Panc1 (cell line): Measurements from ENCODE around the gene APP. TPM values are rescaled to one million over a fixed set of nuclear protein-coding genes. Genes with fewer than 3 reads are reported as not detected.

Experiments used
- ATAC-seq: fragments of 200-7000 bp; cut with Tn5 transposase; 2 replicates; pipeline ENCODE4 v1.9.1; 2020; ENCODE audit warnings: mild to moderate bottlenecking, moderate library complexity
- BruUV-seq: library from RNA; stranded (reverse); fragments of 400-500 nt; replicated peaks from 2 replicates; lab custom pipeline; 2021; lab: Mats Ljungman, UMichigan
- CTCF ChIA-PET: fragments of 300-600 bp; sonication (Branson Sonifier 250); formaldehyde crosslinking; loops from one replicate; lab custom pipeline; 2022; ENCODE audit warnings: antibody characterized with exemption; lab: Charles Lee
- POLR2A ChIA-PET: fragments of 300-600 bp; sonication (Branson Sonifier 250); formaldehyde crosslinking; loops from one replicate; lab custom pipeline; 2022; ENCODE audit warnings: antibody characterized with exemption; lab: Charles Lee
- DNase-seq: peaks from one replicate; pipeline ENCODE4 v3.0.0-alpha.2; 2010; ENCODE audit warnings: low read depth, low spot score
- H3K27ac ChIP-seq: 2 replicates; pipeline ENCODE4 v1.5.1; 2011; ENCODE audit warnings: mild to moderate bottlenecking, low read length, inconsistent platforms
- H3K27me3 ChIP-seq: fragments of 200-500 bp; sonication (Bioruptor generic); 2 replicates; pipeline ENCODE4 v1.6.0; 2014; ENCODE audit warnings: low read length, inconsistent platforms; ENCODE audit not compliant: control insufficient read depth, insufficient read depth
- H3K36me3 ChIP-seq: fragments of 200-500 bp; sonication (Bioruptor generic); 2 replicates; pipeline ENCODE4 v1.5.1; 2014; ENCODE audit warnings: inconsistent platforms, mild to moderate bottlenecking, low read length, moderate library complexity; ENCODE audit not compliant: control insufficient read depth, insufficient read depth
- H3K4me1 ChIP-seq: 2 replicates; pipeline ENCODE4 v1.5.1; 2011; ENCODE audit warnings: inconsistent platforms, mild to moderate bottlenecking, low read length, moderate library complexity; ENCODE audit not compliant: control insufficient read depth, insufficient read depth
- H3K4me3 ChIP-seq, 2 experiments: 2 replicates each; pipeline ENCODE4 v1.5.1; 2011 to 2012; ENCODE audit warnings: low read depth in 2 of 2, low read length in 2 of 2, mild to moderate bottlenecking in 2 of 2, inconsistent platforms in 1 of 2, moderate library complexity in 1 of 2
- H3K9me3 ChIP-seq: fragments of 200-500 bp; sonication (Bioruptor generic); 2 replicates; pipeline ENCODE4 v1.5.1; 2014; ENCODE audit warnings: low read depth, mild to moderate bottlenecking, inconsistent platforms, low read length, moderate library complexity; ENCODE audit not compliant: control insufficient read depth, insufficient read depth
- CTCF ChIP-seq: fragments of 450-650 bp; IDR thresholded peaks from 2 replicates; pipeline ENCODE4 v1.5.1; 2017; ENCODE audit warnings: mild to moderate bottlenecking
- POLR2AphosphoS5 ChIP-seq: IDR thresholded peaks from 2 replicates; pipeline ENCODE4 v1.6.1; 2012; ENCODE audit warnings: mild to moderate bottlenecking, low read depth, low read length, moderate library complexity
- REST ChIP-seq, 2 experiments: IDR thresholded peaks; 2 replicates each; pipeline ENCODE4 v1.6.1; 2011 to 2012; ENCODE audit warnings: low read depth in 2 of 2, control low read depth in 1 of 2, low read length in 1 of 2, mild to moderate bottlenecking in 1 of 2, moderate library complexity in 1 of 2; ENCODE audit not compliant: insufficient read depth in 1 of 2
- SIN3A ChIP-seq: IDR thresholded peaks from 2 replicates; pipeline ENCODE4 v1.6.1; 2012; ENCODE audit warnings: low read depth, mild to moderate bottlenecking, low read length, moderate library complexity, borderline replicate concordance; ENCODE audit not compliant: insufficient read depth
- TCF7L2 ChIP-seq: IDR thresholded peaks from 2 replicates; pipeline ENCODE4 v1.6.1; 2011; ENCODE audit warnings: mild to moderate bottlenecking, low read depth, low read length, inconsistent platforms
- in situ Hi-C: cut with HindIII; loops from 2 replicates; pipeline ENCODE4 v1.10.0; 2016; ENCODE audit warnings: low sequenced_read_pairs, low pct_unique_long_range_greater_than_20kb
- intact Hi-C: fragments of 100-400 bp; cut with micrococcal nuclease; formaldehyde crosslinking; loops from one replicate; pipeline ENCODE4 v1.10.0; 2022; ENCODE audit not compliant: unreplicated experiment
- total RNA-seq: library from RNA; stranded (reverse); gene quantifications from one replicate; pipeline ENCODE4 v1.2.1, GENCODE V29; 2021; ENCODE audit not compliant: unreplicated experiment

APP gene
- total RNA-seq, 1 experiment from 2014 or later = 542 TPM

- no peak for DNase-seq
- ChIA-PET POLR2A (interaction anchor here (1.2 kb wide), 1 partner anchor 8 kb away, joined by 3 read pairs; no protein-coding TSS in a partner anchor), CTCF (no interaction called here)
- Histone ChIP-seq H3K4me3 (no peak overlapping the region), H3K36me3 (peaks cover 14% of the 10 kb centered on the region), H3K9me3 (no peaks in the 10 kb centered on the region), H3K4me1 (no peaks in the 10 kb centered on the region), H3K27me3 (no peaks in the 10 kb centered on the region), H3K27ac (no peak overlapping the region)
- in situ Hi-C loops (no loop called here), intact Hi-C loops (no loop called here)
- no TSS peak for BruUV-seq
- TF ChIP-seq TCF7L2 = no peak
- no peak for ATAC-seq
Measured at GRCh38 chr21:25984538-25984937, 186.0 kb downstream of the APP start.

GRCh38 chr21:25983745-25984144 lies 186.8 kb downstream of the APP start:
- H3K27me3 ChIP-seq = no peaks in the 10 kb centered on the region
- TF ChIP-seq TCF7L2 (no peak), REST (IDR thresholded peaks at IDR 0.05; ENCODE audit: insufficient read depth in 1 of 2, low read depth in 2 of 2, low read length in 1 of 2) (no peak), CTCF (no peak), SIN3A (no peak), POLR2AphosphoS5 (no peak)
- CTCF ChIA-PET = no interaction called here
- intact Hi-C loops = no loop called here
- POLR2A ChIA-PET = interaction anchor here (1.2 kb wide), 1 partner anchor 9 kb away, joined by 3 read pairs; no protein-coding TSS in a partner anchor
- H3K9me3 ChIP-seq = no peaks in the 10 kb centered on the region
- no TSS peak for BruUV-seq
- ATAC-seq = no peak
- no peak overlapping the region for H3K4me3 ChIP-seq
- H3K36me3 ChIP-seq = peaks cover 12% of the 10 kb centered on the region
- no peak overlapping the region for H3K27ac ChIP-seq
- no peak for DNase-seq
- no peaks in the 10 kb centered on the region for H3K4me1 ChIP-seq
- in situ Hi-C loops = no loop called here

GRCh38 chr21:25980710-25981109 lies 189.9 kb downstream of the APP start:
- no peaks in the 10 kb centered on the region for H3K9me3 ChIP-seq
- no peak overlapping the region for H3K4me3 ChIP-seq
- H3K36me3 ChIP-seq = peaks cover 32% of the 10 kb centered on the region
- H3K27me3 ChIP-seq = no peaks in the 10 kb centered on the region
- CTCF ChIA-PET = no interaction called here
- no peak for ATAC-seq
- POLR2A ChIA-PET = interaction anchor here (0.6 kb wide), 1 partner anchor 73 kb away, joined by 5 read pairs; no protein-coding TSS in a partner anchor
- no peak overlapping the region for H3K27ac ChIP-seq
- intact Hi-C loops = no loop called here
- TF ChIP-seq REST (IDR thresholded peaks at IDR 0.05; ENCODE audit: insufficient read depth in 1 of 2, low read depth in 2 of 2, low read length in 1 of 2) (no peak), CTCF (no peak), SIN3A (no peak), TCF7L2 (no peak), POLR2AphosphoS5 (no peak)
- no peak for DNase-seq
- no TSS peak for BruUV-seq
- H3K4me1 ChIP-seq = no peaks in the 10 kb centered on the region
- in situ Hi-C loops = no loop called here
